VCaP (cell line): ENCODE data around the gene ALOX12B.

Experiments used
- H3K27ac ChIP-seq: fragments of 450-650 bp; 2 replicates; pipeline ENCODE4 v1.5.1; 2017
- CTCF ChIP-seq: fragments of 450-650 bp; conservative IDR thresholded peaks from 2 replicates; pipeline ENCODE4 v1.5.1; 2017; ENCODE audit warnings: mild to moderate bottlenecking, moderate library complexity

The ALOX12B gene

GRCh38 chr17:8059131-8059530 is 28.4 kb downstream of the ALOX12B start:
- no peak for TF ChIP-seq CTCF
- peak overlapping the region; percentile 95 for H3K27ac ChIP-seq

- peak; percentile 73 for TF ChIP-seq CTCF
- H3K27ac ChIP-seq: peak overlapping the region; percentile 95
These were observed 29.8 kb downstream of the ALOX12B start for GRCh38 chr17:8057691-8058114.

GRCh38 chr17:8056976-8057625 is 30.4 kb downstream of the ALOX12B start:
- H3K27ac ChIP-seq: peak overlapping the region; percentile 95
- no peak for TF ChIP-seq CTCF

- peak overlapping the region; percentile 95 for H3K27ac ChIP-seq
- TF ChIP-seq CTCF: no peak
These were observed 31.1 kb downstream of the ALOX12B start for GRCh38 chr17:8056232-8056975.

- peak overlapping the region; percentile 95 for H3K27ac ChIP-seq
- no peak for TF ChIP-seq CTCF
These were observed 31.7 kb downstream of the ALOX12B start for GRCh38 chr17:8055851-8056231.

- TF ChIP-seq CTCF: no peak
- peak overlapping the region; percentile 95; the same call in 1 of the 2 replicates for H3K27ac ChIP-seq
These were observed 33.9 kb downstream of the ALOX12B start for GRCh38 chr17:8053600-8053999.

- no peak for TF ChIP-seq CTCF
- no peak overlapping the region for H3K27ac ChIP-seq
These were observed 35.0 kb downstream of the ALOX12B start for GRCh38 chr17:8052256-8053252.
